Left lung (tissue), 10 donors: ENCODE data around the gene SHH. TPM values are rescaled to one million over a fixed set of nuclear protein-coding genes. Genes with fewer than 3 reads are reported as not detected.

Source experiments
- ATAC-seq: fragments of 200-7000 bp; cut with Tn5 transposase; one replicate; pipeline ENCODE4 v1.9.1; 2020; ENCODE audit warnings: moderate library complexity
- DNase-seq, 4 donors: peaks; one replicate each; pipeline ENCODE4 v3.0.0-alpha.2; 2013 to 2020
- H3K27ac ChIP-seq, 2 donors: fragments of 200-600 bp; sonication (generic) in 1 of 2; one replicate each; pipeline versions ENCODE4 v1.5.0 to v1.8.0; 2020 to 2021
- H3K27me3 ChIP-seq, 2 donors: fragments of 200-600 bp; sonication (generic) in 1 of 2; one replicate each; pipeline versions ENCODE4 v1.5.0 to v1.8.0; 2020 to 2021
- H3K36me3 ChIP-seq, 2 donors: fragments of 200-600 bp; sonication (generic) in 1 of 2; one replicate each; pipeline versions ENCODE4 v1.5.0 to v1.8.0; 2020 to 2021
- H3K4me1 ChIP-seq, 2 donors: fragments of 200-600 bp; one replicate each; pipeline ENCODE4 v1.8.0; 2021
- H3K4me3 ChIP-seq, 2 donors: fragments of 200-600 bp; sonication (generic) in 1 of 2; one replicate each; pipeline versions ENCODE4 v1.5.0 to v1.8.0; 2020 to 2021; ENCODE audit warnings: mild to moderate bottlenecking in 1 of 2
- H3K9me3 ChIP-seq, 2 donors: fragments of 200-600 bp; sonication (generic) in 1 of 2; one replicate each; pipeline versions ENCODE4 v1.5.0 to v1.8.0; 2020 to 2021
- CTCF ChIP-seq, 2 donors: fragments of 200-600 bp; sonication (generic) in 1 of 2; IDR thresholded peaks; one replicate each; pipeline versions ENCODE4 v1.5.0 to v1.8.0; 2021; ENCODE audit warnings: antibody characterized with exemption in 2 of 2
- intact Hi-C, 2 donors: fragments of 100-400 bp; cut with DNase I; formaldehyde crosslinking; loops; one replicate each; pipeline versions ENCODE4 v1.11.2 to v1.14.2; 2022
- polyA plus RNA-seq, 6 donors: library from polyadenylated mRNA; unstranded; fragments of 120-200 nt; gene quantifications; one replicate each; pipeline ENCODE4 v1.2.1, GENCODE V29; 2013; ENCODE audit not compliant: insufficient read length in 6 of 6
- total RNA-seq, 2 donors: library from RNA; stranded (reverse); fragmentation: NEBNext Ultra II Directional; extraction: Animal tissue kit (Norgen Biotek cat#: 25700); gene quantifications; one replicate each; pipeline ENCODE4 v1.2.1, GENCODE V29; 2021
- donor health status: DM: no; HTN: yes; CAD: no.
- donor health status: DM: no; HTN: no; CAD: no.

The SHH gene
- total and polyA plus RNA-seq, 8 donors: 4.4 to 24.7 (median 15.4) TPM

GRCh38 chr7:155762036-155762435, 50.2 kb downstream of the SHH start:
- TF ChIP-seq CTCF (IDR thresholded peaks at IDR 0.05): no peak
- intact Hi-C loops: loop anchor here in 1 of 2 donors (10.0 kb wide), 1 partner anchor 167 kb away; no protein-coding TSS in a partner anchor
- Histone ChIP-seq H3K9me3 (peaks cover 0 to 3% of the 10 kb centered on the region in 2 donors), H3K27ac (peak overlapping the region in 1 of 2 donors; percentile 61), H3K4me3 (no peak overlapping the region), H3K36me3 (peaks cover 0 to 41% of the 10 kb centered on the region in 2 donors), H3K27me3 (no peaks in the 10 kb centered on the region), H3K4me1 (peaks cover 0 to 55% of the 10 kb centered on the region in 2 donors)
- ATAC-seq (no peak), DNase-seq (no peak)

- Histone ChIP-seq H3K4me1 (peaks cover 0 to 57% of the 10 kb centered on the region in 2 donors), H3K27ac (peak overlapping the region in 1 of 2 donors; percentile 61), H3K9me3 (peaks cover 0 to 3% of the 10 kb centered on the region in 2 donors), H3K36me3 (peaks cover 0 to 32% of the 10 kb centered on the region in 2 donors), H3K4me3 (no peak overlapping the region), H3K27me3 (no peaks in the 10 kb centered on the region)
- ATAC-seq: peak; percentile 7
- no peak for TF ChIP-seq CTCF (IDR thresholded peaks at IDR 0.05)
- no peak for DNase-seq
- intact Hi-C loops: loop anchor here in 1 of 2 donors (10.0 kb wide), 1 partner anchor 166 kb away; no protein-coding TSS in a partner anchor
Observed at GRCh38 chr7:155761162-155761561, 51.1 kb downstream of the SHH start.

- DNase-seq (no peak), ATAC-seq (no peak)
- TF ChIP-seq CTCF (IDR thresholded peaks at IDR 0.05): no peak
- no peak overlapping the region for H3K4me3 ChIP-seq
- H3K27me3 ChIP-seq: no peaks in the 10 kb centered on the region
- intact Hi-C loops: loop anchor here in 1 of 2 donors (10.0 kb wide), 1 partner anchor 165 kb away; no protein-coding TSS in a partner anchor
- no peak overlapping the region for H3K27ac ChIP-seq
- H3K36me3 ChIP-seq: peaks cover 0 to 21% of the 10 kb centered on the region in 2 donors
- peaks cover 0 to 3% of the 10 kb centered on the region in 2 donors for H3K9me3 ChIP-seq
- peaks cover 0 to 55% of the 10 kb centered on the region in 2 donors for H3K4me1 ChIP-seq
Observed at GRCh38 chr7:155759740-155760430, 52.4 kb downstream of the SHH start.

- no peak for DNase-seq
- no peak for TF ChIP-seq CTCF (IDR thresholded peaks at IDR 0.05)
- peaks cover 4 to 50% of the 10 kb centered on the region in 2 donors for H3K4me1 ChIP-seq
- no peak overlapping the region for H3K27ac ChIP-seq
- intact Hi-C loops: no loop called here
- H3K4me3 ChIP-seq: no peak overlapping the region
- H3K36me3 ChIP-seq: peaks cover 0 to 11% of the 10 kb centered on the region in 2 donors
- no peak for ATAC-seq
- H3K9me3 ChIP-seq: peaks cover 0 to 3% of the 10 kb centered on the region in 2 donors
- H3K27me3 ChIP-seq: no peaks in the 10 kb centered on the region
Observed at GRCh38 chr7:155758348-155758747, 53.9 kb downstream of the SHH start.

- Histone ChIP-seq H3K4me1 (peaks cover 8 to 46% of the 10 kb centered on the region in 2 donors), H3K27ac (no peak overlapping the region), H3K27me3 (no peaks in the 10 kb centered on the region), H3K4me3 (no peak overlapping the region), H3K36me3 (peaks cover 0 to 11% of the 10 kb centered on the region in 2 donors), H3K9me3 (peaks cover 0 to 3% of the 10 kb centered on the region in 2 donors)
- ATAC-seq (peak; percentile 25), DNase-seq (no peak)
- intact Hi-C loops: no loop called here
- TF ChIP-seq CTCF (IDR thresholded peaks at IDR 0.05): no peak
Observed at GRCh38 chr7:155756322-155756721, 55.9 kb downstream of the SHH start.
